HG02798 (cell line): ENCODE measurements around the gene GNAI2.
"Not testable (repeated sequence)": the region's sequence is repeated elsewhere in the genome, so short reads cannot be mapped to it uniquely, and the experiment has no call there.

Experiments
- ATAC-seq: cut with Tn5 transposase; IDR thresholded peaks from one replicate; pipeline ENCODE4 v1.9.1; 2021; ENCODE audit warnings: mild to moderate bottlenecking; ENCODE audit not compliant: unreplicated experiment, poor library complexity

Gene GNAI2

DNA sequence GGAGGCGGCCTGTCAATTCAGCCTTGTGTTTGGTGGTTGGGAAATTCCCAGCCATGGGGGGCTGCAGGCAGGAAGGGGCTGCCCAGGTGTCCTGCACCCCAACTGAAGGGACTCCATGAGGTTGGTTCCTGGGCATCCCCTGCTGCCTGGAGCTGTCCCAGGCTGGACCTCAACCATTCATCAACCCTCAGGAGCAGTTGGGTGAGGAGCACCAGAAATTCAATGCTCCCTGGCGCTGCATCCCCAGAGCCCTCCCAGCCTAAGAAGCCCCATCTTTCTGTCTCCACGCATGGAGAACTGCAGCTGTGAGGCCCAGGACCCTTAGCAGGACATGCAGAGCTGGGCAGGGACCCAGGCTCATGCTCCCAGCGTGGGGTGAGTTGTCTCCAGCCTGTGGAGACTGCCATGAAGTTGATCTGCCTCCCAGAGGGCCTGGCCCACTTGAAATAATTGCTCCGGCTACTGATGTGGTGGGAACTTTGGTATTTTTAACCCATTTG lies 25.0 kb downstream of the GNAI2 start:
- no peak for ATAC-seq

DNA sequence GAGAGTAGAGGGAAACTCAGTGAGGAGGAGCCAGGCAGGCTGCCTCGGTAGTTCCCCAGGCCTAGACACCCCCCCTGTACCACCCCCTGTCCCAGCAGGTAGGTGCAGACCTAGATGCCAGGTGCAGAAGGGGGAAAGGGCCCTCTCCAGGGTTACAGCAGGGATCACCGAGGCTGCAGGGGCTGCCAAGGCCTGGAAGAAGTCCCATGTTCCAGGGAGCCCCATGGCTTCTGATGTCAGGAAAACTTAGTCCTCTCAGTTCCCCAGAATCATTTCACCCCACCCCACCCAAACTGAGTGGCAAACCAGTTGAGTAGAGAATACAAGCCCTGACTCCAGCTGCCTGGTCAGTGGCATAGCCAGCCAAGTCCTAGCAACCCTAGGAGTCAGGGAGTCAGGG lies 25.5 kb downstream of the GNAI2 start:
- ATAC-seq = no peak

DNA sequence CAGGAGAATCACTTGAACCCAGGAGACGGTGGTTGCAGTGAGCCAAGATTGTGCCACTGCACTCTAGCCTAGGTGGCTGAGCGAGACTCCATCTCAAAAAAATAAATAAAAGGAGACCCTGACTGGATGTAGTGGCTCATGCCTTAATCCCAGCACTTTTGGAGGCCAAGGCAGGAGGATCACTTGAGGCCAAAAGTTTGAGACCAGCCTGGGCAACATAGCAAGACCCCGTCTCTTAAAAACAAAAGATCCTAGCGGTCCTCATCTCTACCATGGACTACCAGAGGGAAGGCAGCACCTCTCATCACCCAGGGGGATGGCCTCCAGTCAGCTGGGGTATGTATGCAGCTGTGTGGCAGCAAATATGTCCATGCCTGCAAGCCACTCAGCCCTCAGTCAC lies 26.2 kb downstream of the GNAI2 start:
- not testable (repeated sequence) for ATAC-seq

DNA sequence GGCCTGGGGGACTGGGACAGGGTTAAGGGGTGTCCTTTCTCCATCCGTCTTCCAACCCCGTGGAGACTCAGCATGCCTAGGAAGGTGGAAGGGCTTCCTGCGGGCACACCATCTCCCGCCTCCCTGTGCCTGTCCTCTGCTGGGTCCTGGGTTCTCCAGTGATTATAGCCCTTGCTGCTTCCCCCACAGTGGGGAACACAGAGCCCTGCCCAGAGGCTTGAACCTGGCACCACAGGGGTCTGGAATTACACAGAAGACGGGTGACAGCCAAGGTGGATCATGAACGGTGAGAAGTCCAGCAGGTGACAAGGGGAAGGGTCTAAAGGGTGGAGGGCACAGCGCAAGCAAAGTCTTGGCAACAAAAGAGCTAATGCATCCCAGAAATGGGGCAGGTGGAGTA lies 26.8 kb downstream of the GNAI2 start:
- ATAC-seq = no peak

DNA sequence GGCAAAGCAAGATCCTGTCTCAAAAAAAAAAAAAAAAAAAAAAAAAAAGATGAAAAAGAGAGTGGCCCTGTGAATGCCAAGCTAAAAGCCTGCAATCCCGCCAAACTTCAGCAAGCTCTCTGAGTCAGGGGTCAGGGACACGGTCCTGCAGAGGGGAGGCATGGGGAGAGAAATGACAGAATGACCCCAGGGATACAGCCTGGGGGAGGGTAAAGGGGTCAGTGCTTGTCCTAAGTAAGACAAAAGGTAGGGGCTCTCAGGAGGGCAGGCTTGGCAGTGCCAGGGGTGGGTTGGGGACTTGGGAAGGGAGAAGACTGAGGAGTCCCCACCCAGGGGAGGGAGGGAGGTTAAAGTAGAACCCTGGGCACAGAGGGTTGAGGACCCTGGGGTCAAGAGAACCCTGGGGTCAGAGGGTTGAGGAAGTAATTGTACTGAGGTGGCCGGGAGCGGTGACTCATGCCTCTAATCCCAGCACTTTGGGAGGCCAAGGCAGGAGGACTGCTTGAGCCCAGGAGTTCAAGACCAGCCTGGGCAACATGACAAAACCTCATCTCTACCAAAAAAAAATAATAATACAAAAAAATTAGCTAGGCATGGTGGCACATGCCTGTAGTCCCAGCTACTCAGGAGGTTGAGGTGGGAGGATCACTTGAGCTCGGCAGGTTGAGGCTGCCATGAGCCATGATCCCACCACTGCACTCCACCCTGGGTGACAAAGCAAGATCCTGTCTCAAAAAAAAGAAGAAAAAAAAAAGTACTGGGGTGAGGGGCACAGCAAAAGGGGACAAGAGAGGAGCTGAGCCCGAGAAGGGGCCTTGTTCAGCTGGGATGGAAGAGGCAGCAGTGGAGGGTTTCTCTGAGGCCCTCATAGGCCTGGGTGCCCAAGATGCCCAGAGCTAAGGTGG lies 27.7 kb downstream of the GNAI2 start:
- ATAC-seq = no peak

- ATAC-seq = no peak
Observed at GRCh38 chr3:50264383-50264963, 28.5 kb downstream of the GNAI2 start.

DNA sequence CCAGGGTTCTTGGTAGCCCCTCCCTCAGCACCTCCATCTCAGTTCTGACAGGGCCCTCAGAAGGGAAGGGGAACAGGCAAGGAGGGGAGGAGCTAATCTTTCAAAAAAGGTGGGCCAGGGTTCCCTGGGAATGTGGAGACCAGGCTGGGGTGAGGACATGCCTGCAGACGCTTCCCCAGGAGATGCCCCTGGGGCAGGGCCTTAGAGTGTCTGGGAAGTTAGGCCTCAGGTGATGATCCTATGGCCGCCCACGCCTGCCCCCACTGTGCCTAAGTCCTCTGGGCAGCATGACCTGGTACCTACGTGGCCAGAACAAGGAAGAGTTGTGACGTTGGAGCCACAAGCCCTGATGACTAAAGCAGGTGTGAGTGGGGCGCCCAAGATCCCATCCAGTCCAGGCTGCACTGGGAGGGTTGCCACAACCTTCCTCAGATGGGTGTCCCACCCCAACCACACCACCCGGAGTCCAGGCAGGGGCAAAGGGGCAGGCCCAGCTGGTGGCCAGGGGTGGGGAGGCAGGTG lies 29.0 kb downstream of the GNAI2 start:
- ATAC-seq = no peak

GRCh38 chr3:50265571-50265970 lies 29.6 kb downstream of the GNAI2 start:
- ATAC-seq = no peak

DNA sequence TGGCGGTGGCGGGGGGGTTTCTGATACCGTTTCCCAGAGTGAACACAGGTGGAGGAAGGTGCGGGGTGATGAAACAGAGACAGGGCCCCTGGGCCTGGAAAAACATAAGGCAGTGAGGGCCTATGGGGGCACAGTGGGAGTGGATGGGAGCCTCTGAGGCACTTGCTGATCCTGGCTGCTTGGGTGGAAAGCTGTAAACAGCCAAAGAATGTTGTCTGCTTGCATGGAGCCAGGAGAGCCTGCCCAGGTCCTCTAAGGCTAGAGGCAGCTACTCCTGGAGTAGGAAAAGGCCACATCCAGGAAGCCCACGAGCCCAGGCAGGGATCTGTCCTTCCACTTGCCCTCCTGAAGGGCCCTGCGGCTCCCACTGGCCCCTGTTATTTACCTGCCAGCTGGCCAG lies 30.0 kb downstream of the GNAI2 start:
- ATAC-seq = no peak

DNA sequence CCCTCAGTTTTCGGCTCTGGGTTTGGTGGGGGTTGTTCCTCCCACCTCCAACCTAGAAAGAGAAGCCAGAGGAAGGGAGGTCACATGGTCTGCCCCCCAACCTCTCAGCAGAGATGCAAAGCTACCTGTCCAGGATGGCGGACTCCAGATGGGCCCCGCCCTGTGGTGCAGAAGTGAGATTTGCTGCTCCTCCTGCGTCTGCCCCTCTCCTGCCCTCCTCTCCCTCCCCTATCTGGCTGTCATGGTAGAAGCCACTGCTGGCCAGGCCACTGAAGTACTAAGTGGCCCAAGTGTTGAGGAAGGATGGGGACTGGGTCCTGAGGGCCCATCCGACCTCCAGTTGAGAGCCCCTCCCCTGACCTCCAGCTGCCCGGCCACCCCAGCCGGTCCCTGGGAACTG lies 30.8 kb downstream of the GNAI2 start:
- ATAC-seq = no peak

DNA sequence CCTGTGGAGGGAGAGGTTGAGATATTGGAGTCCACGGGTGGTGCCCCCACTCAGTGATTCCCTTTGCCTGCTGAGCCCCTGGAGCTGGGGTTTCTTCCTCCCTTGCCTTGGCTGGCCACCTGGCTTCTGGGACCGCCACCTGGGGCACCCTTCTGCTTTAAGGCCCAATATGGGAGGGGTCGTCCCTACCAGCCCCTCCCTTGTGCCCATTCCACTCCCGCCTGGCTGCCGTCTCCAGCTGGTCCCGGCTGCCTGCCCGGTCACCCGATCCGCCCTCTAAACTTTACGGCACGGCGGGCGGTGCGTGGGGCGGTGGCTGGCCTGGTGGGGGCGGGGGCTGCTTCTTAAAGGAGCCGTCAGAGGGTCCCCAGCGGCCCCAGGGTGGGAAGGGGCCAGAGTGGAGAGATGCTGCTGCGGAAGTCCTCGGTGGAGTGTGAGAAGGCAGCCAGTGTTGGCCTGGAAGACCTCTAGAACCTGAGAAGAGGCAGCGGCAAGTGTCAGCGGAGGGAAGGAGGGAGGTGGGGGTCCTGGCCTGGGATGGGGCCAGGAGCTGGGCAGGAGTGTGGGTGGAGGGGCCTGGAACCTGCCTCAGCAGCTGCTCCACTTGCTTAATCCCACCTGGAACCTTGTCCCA lies 31.4 kb downstream of the GNAI2 start:
- no peak for ATAC-seq

- ATAC-seq = no peak
Observed at GRCh38 chr3:50268276-50268675, 32.3 kb downstream of the GNAI2 start.

DNA sequence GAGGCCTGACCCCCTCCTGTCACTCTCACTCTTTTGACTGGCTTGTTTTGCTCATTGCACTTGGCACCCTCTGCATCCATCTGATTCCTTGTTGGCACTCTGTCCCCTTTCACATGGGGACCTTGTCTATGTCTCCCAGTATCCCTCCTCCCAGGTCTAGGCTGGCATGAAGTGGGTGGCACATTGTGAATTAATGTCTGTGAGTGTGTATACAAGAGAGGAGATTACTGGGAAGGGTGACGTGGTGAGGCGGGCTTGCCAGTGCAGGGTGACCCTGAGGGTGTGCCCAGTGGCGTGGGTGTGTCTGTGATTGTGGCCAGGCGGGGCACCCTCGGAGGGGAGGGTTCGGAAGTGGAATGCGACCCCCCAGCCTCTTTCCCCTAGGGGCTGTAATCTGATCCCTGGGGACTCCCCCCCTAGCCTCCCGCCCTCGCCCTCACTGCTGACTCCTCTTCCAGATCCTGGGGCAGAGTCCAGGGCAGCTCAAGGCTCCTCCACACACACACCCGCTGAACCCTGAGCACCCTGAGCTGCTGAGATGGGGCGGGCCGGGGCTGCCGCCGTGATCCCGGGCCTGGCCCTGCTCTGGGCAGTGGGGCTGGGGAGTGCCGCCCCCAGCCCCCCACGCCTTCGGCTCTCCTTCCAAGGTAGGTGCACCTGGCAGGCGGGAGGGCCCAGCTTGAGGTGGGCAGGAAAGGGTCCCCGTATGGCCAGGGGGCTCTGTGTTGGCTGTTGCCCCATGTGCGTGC lies 32.9 kb downstream of the GNAI2 start, which contains the start of gene SEMA3B:
SEMA3B (plus strand) TSS at position 445 of the 749 bp plus-strand sequence; CDS start at position 539, 94 bp downstream.
- no peak for ATAC-seq

DNA sequence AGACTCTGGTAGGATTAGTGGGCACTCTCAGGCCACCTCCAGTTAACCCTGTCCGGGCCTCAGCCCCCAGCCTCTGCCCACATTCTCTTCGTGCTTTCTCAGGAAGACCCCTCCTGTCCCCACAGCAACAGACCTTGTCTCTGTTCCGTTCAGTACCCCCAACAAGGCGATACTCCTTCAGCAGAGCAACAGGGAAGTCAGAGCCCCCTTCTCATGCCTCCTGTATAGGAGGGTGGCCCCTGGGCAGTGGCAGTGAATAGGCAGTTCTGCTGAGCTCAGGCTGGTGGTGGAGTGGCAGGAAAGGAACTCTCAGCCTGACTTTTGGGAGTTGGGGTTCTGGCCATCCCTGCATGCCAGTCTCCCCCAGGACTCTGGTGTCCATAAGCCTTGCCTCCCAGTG lies 33.5 kb downstream of the GNAI2 start:
- ATAC-seq = no peak

DNA sequence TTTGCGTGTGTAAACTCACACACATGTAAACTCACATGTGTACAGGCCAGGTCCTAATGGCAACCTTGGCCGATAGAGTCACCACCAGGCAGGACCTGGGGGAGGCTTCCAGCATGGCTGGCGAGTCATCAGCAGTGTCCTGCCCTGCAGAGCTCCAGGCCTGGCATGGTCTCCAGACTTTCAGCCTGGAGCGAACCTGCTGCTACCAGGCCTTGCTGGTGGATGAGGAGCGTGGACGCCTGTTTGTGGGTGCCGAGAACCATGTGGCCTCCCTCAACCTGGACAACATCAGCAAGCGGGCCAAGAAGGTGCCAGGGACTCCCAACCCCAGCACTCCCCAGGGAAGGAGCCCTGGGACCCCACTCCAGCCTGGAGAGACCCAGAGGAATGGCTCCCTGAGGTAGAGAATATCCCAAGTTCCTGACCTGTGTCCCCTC lies 34.0 kb downstream of the GNAI2 start:
- ATAC-seq = no peak

DNA sequence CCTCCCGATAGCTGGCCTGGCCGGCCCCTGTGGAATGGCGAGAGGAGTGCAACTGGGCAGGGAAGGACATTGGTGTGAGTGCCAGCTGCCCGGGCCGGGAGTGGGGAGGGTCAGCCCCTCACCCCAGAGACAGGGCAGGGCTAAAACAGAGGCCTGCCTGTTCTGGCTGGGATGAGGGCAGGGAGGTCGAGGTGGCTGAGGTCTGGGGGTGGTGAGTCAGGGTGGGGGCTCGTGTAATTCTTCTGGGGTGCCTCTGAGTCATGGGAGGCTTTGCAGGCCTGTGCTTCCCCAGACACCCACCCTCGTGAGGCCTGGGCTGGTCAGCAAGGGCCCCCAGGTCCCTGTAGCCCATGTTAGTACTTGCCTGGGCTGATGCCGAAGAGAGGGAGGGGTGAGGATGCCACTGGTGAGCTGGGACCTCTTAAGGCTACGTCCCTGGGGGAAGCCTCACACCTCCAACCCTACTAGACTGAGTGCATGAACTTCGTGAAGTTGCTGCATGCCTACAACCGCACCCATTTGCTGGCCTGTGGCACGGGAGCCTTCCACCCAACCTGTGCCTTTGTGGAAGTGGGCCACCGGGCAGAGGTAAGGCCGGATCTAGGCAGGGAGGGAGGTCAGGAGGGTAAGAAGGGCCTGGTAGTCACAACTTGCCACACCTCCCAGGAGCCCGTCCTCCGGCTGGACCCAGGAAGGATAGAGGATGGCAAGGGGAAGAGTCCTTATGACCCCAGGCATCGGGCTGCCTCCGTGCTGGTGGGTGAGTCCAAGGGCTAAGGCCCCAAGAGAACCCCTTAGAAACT lies 34.6 kb downstream of the GNAI2 start:
- ATAC-seq = no peak

DNA sequence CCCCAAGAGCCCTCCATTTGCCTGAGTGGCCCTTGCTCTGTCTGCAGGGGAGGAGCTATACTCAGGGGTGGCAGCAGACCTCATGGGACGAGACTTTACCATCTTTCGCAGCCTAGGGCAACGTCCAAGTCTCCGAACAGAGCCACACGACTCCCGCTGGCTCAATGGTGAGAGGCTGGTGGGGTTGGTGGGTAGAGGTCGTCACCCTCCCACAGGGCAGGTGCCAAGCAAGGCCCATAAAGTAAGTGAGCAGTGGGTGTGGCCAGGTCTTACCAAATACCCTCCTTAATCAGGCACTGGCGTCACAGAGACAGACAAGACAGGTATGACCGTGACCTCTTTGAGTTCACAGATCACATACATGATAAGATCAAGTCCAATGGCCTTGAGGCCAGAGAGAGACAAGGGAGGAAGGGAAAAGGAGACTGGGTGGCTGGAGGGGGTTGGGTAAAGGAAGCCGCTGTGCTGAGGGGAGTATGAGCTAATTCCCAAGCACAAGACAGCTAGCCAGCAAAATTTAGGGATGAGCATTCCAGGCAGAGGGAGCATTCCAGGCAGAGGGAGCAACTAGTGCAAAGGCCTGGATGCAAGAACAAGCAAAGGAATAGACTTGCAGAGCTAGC lies 35.4 kb downstream of the GNAI2 start:
- no peak for ATAC-seq

DNA sequence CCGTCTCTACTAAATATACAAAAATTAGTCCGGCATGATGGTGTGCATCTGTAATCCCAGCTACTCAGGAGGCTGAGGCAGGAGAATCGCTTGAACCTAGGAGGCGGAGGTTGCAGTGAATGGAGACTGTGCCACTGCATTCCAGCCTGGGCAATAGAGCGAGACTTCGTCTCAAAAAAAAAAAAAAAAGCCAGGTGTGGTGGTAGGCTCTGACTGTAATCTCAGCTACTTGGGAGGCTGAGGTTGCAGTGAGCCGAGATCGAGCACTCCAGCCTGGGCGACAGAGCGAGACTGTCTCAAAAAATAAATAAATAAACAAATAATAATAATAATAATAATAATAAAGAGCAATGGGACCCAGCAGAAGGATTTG lies 36.5 kb downstream of the GNAI2 start:
- not testable (repeated sequence) for ATAC-seq
